IPS-NIHi11 (cell line): Measurements from ENCODE around the gene PRKCZ.

Experiments
- DNase-seq: peaks from one replicate; pipeline ENCODE4 v3.0.0; 2012; ENCODE audit warnings: mixed read lengths, low spot score

Gene PRKCZ

DNA sequence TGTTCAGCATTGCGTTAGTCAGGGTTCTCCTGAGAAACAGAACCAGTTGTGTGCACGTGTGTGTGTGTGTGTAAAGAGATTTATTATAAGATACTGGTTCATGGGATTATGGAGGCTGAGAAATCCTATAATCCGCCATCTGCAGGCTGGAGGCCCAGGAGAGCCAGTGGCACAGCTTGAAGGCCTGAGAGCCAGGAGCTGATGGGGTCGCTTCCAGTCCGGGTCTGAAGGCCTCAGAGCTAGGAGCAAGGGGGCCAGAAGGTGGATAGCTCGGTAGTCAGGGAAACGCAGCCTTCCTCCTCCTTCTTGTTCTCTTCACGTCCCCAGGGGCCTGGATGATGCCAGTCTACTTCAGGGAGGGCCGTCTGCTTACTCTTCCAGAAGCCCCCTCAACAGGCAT lies 106.7 kb downstream of the PRKCZ start:
- DNase-seq, result no peak

DNA sequence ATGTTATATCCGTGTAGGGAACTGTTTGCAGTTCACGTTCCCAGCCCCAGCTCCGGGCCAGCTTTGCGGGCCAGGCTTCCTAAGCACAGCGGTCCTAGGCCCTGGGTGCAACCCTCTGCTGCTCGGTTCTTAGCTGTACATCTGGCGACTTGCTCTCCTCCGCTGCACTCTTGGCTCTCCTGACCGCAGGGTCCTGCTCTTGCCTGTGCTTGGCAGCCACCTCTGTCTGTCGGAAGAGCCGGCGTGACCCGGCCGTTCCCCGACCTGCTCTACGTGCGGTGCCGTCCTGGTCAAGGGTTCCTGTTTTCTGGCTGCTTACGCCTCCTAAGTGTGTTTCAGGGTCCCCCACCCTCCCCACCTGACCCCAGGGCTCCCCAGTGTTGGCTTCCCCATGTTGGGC lies 107.6 kb downstream of the PRKCZ start:
- no peak for DNase-seq

DNA sequence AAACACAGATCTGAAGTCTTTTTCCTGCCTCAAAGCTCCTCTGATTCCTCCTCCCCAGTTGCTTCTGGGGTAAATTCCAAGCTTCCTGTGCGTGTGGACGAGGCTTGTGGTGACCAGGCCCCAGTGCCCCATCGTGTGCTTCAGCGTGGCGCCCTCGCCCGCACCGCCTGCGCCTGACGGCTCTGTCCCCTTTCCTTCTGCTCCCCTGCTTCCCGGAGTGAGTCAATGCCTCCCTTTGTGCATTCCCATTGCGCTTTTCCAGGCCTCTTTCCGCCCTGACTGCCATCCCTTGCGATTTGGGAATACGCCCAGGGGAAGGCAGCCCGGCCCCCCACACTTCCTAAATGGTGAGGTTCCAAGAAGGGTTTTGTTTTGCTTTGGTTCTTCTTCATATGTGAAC lies 108.1 kb downstream of the PRKCZ start:
- no peak for DNase-seq

DNA sequence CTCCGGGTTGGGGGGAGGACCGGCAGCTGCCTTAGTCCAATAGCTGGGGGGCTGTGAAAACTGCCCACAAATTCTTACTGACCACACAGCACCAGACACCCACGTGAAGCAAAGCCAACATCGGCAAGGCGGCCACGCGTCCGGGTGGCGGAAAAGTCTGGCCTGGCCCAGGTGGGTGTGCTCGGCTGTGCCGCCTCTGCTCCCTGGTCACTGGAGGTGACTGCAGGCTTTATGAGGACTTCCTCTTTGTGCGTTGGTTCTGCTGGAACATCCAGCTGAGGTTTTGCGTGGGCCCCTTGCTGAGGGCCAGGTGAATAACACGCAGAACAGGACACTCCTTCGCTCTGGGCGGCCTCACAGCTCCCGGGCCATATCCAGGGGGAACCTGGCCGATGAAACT lies 108.9 kb downstream of the PRKCZ start:
- no peak for DNase-seq

DNA sequence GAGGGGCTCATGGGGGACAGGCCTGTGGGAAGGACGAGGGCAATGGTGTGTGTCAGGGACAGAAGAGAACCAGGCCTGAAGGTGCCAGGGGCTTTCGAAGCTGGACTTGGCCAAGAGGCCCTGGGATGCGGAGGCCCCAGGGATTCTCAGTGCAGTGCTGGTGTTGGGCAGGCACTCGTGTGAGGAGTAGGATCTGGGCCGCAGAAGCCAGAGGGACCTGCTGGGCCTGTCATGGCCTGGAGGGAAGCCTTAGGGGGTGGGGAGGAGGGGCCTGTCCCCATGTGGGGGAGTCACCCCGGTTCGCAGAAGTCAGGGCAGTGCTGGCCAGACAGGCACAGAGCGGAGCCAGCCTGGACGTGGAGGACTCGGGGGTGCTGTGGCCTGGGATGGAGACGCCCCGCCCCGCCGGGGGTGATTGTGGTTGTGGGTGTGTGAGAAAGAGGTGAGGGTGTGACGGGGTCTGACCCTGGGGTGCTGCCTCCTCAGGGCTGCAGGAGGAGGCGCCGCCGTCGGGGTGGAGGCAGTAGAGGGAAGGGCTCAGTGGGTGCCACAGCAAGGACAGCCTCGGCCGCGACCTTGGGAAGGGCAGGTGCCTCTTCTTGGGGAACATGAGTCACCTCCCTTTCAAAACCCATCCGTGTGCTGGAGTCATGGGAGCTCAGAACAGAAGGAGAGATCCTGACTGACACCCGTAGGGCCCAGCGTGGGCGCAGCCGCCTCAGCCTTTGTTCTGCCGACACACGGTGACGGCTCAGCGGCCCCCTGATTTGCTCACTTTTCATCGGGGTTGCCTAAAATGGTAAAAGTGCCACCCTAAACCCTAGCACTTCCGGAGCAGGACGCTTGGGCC lies 110.5 kb downstream of the PRKCZ start:
- no peak for DNase-seq

DNA sequence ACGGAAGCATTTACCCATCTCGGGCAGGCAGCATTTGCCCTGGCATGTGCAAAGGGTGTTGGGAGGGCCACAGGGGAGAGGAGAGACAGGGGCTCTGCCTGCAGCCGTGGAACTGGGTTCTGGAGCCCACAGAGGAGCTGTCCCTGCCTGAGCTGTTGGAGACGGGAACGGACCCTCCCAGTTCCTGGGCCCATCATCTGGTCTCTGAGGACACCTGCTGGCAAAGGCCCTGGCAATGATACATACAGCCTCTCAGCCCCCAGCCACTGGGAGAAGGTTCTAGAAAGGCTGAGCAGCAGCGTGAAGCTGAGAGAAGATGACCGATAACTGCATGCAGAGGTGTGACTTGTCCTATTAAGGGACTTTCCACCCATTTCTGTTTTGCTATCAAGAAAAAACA lies 113.0 kb downstream of the PRKCZ start:
- DNase-seq, result no peak

DNA sequence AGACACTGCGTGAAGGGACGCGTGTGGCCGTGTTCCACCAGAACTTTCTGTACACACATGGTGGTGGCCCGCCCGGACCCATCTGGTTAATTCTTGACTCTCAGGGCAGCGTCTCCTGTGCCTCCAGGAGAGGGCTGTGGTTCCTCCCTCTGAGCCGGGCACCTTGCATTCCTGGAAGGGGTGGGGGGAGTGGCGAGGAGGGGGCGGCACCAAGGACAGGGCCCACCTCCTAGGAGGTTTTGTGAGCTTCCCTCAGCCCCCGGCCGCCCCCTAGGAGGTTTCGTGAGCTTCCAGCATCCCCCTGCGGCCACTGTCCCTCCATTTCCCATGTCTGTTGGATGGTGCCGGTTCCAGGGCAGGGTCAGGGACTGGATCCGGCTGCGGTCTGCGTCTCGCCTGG lies 115.4 kb downstream of the PRKCZ start:
- peak; percentile 78 for DNase-seq

DNA sequence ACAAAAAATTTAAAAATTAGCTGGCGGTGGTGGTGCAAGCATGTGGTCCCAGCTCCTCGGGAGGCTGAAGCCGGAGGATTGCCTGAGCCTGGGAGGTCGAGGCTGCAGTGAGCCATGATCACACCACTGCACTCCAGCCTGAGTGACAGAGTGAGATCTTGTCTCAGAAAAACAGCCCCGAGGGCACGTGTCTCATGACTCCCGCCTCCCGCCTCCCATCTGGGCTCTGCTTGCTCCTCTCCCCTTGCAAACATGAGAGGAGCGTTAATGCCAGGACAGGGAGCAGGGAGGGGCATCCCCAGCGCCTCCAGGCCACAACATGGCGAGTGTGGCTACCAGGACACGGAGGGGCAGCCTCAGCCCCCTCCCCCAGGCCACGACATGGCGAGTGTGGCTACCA lies 116.0 kb downstream of the PRKCZ start:
- no peak for DNase-seq

DNA sequence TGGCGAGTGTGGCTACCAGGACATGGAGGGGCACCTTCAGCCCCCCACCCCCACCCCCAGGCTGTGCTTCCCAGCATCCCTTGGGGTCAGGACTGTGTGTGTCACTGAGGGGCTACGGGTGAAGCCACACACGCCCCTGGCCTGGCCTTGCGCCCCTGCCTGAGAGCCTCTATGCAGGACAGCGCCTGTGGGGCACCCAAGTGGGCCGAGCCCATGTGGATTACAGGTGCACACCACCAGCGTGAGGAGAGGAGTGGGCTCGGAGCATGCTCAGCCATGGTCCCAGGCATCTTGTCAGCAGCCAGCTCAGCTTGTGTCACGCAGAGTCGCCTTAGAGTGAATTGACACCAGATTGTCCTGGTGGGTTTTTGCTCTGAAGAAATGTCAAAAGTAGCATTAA lies 116.5 kb downstream of the PRKCZ start:
- DNase-seq, result no peak

DNA sequence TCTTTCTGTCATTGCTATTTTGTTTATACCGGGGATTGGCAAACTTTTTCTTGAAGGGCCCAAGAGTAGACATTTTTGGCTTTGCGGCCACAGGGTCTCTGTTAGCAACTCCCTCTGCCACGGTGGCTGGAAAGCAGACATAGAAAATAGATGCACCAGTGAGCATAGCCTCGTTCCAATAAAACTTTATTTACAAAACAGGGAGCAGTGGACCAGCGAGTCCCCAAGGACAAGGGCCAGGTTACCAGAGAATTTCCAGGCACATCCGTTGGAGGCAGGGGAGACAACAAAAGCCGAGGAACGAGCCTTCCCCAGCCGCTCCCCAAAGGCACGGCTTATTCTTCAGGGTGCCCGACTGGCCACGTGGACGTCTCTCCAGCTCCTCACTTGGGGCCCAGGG lies 117.9 kb downstream of the PRKCZ start:
- no peak for DNase-seq

DNA sequence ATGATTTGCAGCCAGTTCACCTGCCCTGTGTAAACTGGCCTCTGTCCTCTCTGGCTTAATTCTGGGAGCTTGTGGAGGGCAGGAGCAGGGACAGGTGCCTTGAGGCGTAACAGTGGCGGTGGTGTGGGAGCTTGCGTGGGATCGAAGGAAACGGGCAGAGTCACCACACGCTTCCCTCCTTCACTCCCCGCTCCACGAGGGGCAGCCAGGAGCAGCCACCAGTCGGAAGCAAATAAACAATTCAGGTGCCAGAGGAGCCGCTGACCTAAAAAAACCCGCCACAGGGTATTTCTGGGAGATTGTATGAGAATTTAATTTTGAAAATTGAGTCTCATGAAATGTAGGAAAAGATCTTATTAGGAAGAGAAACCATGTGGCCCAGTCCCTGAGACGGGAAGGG lies 118.3 kb downstream of the PRKCZ start:
- no peak for DNase-seq

DNA sequence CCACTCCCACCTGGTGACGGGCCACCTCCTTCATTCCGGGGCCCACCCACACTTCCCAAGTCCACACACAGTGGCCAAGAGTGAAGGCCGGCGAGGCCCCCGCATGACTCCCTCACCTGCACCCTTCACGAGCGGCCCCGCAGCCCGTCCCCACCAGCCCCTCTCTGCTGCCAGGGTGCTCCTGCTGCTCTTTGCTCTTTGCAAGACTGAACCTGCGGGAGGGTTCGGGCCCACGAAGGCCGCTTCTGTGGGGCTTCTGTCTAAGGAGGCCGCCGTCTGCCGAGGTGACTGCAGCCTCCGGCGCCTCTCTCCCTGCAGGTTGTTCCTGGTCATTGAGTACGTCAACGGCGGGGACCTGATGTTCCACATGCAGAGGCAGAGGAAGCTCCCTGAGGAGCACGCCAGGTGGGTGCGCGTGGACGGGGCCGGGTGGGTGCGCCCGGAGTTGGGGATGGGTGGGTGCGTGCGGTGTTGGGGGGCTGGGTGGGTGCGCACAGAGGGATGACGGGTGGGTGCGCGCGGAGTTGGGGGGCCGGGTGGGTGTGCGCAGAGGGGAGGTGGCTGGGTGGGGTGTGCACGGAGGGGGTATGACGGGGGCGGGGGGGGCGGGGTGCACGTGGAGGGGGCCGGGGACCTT lies 119.1 kb downstream of the PRKCZ start:
- DNase-seq, result no peak

DNA sequence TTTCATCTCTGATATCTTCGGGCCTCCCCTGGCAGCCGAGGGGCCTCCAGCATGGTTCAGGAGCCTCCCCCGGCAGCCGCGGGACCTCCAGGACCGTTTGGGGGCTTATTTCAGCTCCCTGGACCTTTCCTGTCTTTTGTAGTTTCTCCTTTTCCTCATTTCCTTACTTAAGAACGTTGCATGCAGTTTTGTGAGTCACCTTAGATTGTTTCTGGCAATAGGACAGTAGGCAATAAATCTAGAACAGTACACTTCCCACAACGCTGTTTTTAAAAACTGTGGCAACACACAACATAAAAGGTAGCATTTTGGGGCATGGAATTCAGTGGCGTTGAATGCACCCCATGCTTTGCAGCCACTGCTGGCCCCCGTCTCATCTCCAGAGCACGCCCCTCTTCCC lies 120.0 kb downstream of the PRKCZ start:
- DNase-seq, result no peak

DNA sequence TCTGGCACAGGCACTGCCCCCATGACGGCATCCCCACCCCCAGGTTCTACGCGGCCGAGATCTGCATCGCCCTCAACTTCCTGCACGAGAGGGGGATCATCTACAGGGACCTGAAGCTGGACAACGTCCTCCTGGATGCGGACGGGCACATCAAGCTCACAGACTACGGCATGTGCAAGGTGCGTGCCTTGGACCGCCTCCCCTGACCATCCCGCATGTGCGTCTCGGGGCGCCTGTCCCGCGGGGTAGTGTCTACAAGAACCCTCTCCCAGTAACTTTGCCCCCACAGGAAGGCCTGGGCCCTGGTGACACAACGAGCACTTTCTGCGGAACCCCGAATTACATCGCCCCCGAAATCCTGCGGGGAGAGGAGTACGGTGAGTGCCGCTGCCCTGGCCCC lies 121.8 kb downstream of the PRKCZ start:
- no peak for DNase-seq

DNA sequence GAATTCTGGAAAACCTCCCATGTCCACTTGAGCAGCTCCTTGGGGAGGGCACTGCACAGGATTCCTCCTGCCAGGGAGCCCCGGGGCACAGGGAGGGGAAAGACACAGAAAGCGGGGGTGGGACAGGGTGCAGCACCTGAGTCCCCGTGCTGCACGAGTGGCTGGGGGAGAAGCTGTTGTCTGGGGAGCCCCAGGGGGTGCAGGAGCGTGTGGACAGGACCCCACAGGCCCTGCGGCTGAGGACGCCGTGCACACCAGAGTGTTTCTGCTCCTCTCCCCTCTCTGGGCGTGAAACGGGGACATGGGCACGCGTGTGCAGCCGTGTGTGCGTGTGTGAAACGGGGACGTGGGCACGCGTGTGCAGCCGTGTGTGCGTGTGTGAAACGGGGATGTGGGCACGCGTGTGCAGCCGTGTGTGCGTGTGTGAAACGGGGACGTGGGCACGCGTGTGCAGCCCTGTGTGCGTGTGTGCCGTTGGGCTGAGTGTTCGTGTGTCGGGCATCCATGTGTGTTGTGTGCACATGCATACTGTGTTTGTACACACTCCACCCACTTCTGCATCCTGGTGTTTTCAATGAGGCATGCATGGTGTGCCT lies 122.4 kb downstream of the PRKCZ start:
- no peak for DNase-seq

DNA sequence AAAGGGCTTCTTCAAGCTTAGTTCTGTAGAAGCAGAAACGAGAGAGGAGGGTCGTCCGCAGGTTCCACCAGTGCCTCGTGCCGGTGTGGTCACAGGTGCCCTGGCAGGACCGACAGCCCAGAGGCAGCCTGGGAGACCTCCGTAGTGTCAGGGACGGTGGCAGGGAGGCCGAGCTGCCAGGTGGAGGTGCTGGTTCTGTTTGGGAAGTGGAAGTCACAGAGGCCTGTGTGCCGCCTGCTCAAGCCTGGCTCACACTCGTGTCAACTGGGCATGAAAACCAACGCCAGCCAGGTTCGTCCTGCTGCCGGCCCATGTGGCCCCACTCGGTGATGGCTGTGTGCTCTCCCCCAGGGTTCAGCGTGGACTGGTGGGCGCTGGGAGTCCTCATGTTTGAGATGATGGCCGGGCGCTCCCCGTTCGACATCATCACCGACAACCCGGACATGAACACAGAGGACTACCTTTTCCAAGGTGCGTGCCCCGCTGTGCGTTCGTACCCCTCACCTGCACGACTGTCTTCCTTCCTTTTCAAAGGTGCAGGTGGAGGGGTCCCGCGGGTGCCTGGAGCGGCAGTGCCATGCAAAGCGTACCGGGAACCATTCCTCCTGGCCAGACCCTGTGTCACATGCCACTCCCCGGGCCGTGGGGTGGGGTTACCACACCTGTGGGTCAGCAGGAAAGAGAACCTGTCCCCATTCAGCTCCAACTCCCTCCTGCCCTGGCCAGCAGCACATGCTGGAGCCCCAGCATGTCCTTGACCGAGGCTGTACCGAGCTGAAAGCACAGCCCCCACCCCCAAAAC lies 123.5 kb downstream of the PRKCZ start:
- no peak for DNase-seq

DNA sequence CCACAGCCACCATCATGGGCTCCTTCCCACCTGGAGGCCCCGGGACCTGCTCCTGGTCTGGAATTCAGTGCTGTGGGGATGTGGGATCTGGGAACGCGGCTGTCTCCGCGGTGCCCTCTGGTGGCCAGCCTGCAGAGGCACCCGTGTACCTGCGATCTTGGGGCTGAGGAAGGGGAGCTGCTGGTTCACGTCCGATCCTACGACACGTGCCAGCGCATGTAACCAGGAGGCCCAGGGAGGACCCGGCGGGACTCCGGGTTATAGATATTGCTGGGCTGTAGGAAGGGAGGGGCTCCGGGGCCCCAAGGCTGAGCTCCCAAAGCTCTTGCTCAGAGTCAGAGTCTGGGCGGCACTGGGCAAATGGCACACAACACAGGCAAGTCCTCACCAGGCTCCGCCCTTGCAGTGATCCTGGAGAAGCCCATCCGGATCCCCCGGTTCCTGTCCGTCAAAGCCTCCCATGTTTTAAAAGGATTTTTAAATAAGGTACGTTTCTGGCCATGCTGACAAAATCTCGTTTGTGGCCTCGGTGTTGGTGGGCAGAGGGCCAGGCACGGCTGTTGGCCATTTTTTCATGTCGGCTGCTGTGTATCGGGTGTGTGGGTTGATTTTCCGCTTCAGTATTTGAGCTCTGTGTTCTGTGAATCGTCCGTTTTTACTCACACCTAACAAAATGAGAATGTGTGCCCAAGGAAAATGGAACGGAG lies 124.3 kb downstream of the PRKCZ start:
- DNase-seq, result peak; percentile 98

DNA sequence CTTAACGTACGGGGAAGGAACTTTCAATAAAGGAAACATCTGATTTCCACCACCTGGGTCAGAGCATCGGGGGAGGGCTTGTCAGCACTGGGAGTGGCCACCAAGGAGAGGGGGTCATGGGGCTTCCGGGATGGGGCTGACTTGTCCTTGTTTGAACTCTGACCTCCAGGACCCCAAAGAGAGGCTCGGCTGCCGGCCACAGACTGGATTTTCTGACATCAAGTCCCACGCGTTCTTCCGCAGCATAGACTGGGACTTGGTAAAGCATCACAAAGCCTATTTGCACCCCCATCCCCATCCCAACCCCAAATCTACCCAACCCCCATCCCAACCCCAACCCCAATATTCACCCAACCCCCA lies 124.8 kb downstream of the PRKCZ start:
- DNase-seq, result no peak

DNA sequence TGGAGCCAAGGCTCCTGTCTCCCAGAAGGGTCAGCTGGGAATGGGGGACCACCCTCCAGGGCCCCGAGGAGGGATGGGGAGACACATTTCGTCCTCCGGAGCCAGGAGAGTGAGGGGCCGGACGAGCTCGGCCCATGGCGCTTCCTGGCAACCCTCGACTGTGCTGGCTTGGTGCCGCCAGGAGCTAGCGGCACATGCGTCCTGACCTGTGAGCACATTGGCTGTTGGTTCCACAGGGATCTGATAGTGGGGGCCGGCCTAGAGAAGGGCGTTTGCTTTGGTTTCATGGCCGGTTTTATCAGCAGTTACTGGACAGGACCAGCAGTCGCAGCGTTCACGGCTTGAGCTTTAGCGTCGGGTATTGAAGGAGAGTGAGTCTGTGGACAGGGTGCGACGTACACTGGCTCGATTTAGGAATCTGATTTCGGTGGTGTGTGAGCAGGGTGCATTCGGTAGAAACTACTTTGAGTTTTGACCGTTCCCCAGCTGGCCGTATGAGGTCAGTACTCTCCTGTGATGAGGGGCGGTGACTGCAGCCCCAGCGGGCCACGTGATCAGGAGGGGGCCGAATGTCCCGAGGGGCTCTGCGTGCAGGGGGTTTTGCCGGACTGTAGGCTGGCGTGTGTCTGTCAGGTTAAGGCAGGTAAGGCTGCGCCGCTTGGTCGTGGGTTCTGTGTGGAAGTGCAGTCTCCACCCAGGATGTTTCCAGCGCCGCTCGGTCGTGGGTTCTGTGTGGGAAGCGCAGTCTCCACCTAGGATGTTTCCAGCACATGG lies 125.7 kb downstream of the PRKCZ start:
- no peak for DNase-seq

DNA sequence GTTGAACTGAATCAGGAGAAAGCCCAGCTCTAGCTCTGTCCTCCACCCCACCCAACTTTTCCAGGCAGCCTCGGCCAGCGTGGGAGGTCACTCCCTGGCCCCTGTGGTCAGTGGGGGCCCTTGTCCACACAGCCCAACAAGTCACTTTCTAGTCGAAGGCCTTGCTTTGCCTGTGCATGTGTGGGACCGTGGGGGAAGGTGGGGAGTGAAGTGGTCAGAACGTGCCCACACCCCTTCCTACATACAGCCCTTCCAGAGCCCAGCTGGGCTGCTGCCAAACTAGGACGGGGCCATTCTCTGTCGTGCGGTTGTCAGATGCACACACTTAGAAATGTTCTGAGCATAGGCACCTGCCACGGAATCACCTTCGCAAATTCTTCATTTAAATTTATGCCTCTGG lies 126.4 kb downstream of the PRKCZ start:
- no peak for DNase-seq

DNA sequence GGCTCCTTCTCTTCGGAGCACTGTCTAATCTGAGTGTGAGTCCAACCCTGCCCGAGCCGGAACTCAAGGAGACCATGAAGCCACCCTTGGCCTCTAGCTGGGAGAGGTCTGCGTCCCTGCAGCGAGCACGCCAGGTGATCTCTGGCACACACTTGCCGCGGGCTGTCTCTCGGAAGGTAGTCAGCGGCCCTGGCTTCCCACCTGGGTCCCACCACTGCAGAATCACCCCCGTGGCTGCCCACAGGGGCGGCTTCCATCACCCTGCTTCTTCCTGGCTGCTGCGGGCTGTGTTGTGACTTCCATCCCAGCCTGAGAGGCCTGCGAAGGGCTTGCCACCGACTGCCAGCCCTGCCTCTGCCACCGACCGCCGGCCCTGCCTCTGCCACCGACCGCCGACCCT lies 127.3 kb downstream of the PRKCZ start:
- DNase-seq, result no peak
